IMR-90 (cell line): ENCODE data around the gene NOL4L. TPM values are rescaled to one million over a fixed set of nuclear protein-coding genes. Genes with fewer than 3 reads are reported as not detected.

Source experiments
- ATAC-seq: fragments of 200-7000 bp; cut with Tn5 transposase; 2 replicates; pipeline ENCODE4 v1.9.1; 2020; ENCODE audit warnings: low read depth, mild to moderate bottlenecking, moderate library complexity
- BruUV-seq: library from RNA; stranded (reverse); fragments of 400-500 nt; replicated peaks from 2 replicates; lab custom pipeline; 2021; lab: Mats Ljungman, UMichigan
- CTCF ChIA-PET: fragments of 300-600 bp; formaldehyde crosslinking; extraction: SDS; loops from one replicate; lab custom pipeline; 2021; ENCODE audit warnings: antibody characterized with exemption; lab: Yijun Ruan, JAX
- POLR2A ChIA-PET: fragments of 300-600 bp; sonication (Branson Sonifier 250); formaldehyde crosslinking; loops from one replicate; lab custom pipeline; 2022; ENCODE audit warnings: antibody characterized with exemption; ENCODE audit not compliant: unreplicated experiment; lab: Charles Lee
- DNase-seq: peaks from one replicate; pipeline ENCODE4 v3.0.0; 2013
- H2AFZ ChIP-seq: replicated peaks from 2 replicates; pipeline ENCODE3; 2013; ENCODE audit warnings: low read length, mild to moderate bottlenecking; ENCODE audit not compliant: poor library complexity
- H2AK5ac ChIP-seq: 2 replicates; pipeline ENCODE4 v1.6.1; 2013; ENCODE audit warnings: low read depth, low read length, inconsistent platforms
- H2AK9ac ChIP-seq: replicated peaks from 2 replicates; pipeline ENCODE3; 2013; ENCODE audit warnings: mild to moderate bottlenecking, low read depth, low read length, moderate library complexity; ENCODE audit not compliant: poor library complexity
- H2BK120ac ChIP-seq: 2 replicates; pipeline ENCODE4 v1.6.1; 2013; ENCODE audit warnings: low read depth, low read length, inconsistent platforms
- H2BK15ac ChIP-seq: 3 replicates; pipeline ENCODE4 v1.6.1; 2013; ENCODE audit warnings: low read depth, low read length, inconsistent platforms
- H2BK20ac ChIP-seq: 2 replicates; pipeline ENCODE4 v1.6.1; 2013; ENCODE audit warnings: low read depth, mild to moderate bottlenecking, inconsistent platforms, low read length, moderate library complexity
- H2BK5ac ChIP-seq: 2 replicates; pipeline ENCODE4 v1.6.1; 2013; ENCODE audit warnings: mild to moderate bottlenecking, low read depth, low read length, inconsistent platforms; ENCODE audit not compliant: poor library complexity, severe bottlenecking
- H3K14ac ChIP-seq: replicated peaks from 2 replicates; pipeline ENCODE4 v1.6.1; 2013; ENCODE audit warnings: low read depth, low read length, inconsistent platforms
- H3K18ac ChIP-seq: 2 replicates; pipeline ENCODE4 v1.6.1; 2013; ENCODE audit warnings: low read depth, low read length, control low read depth
- H3K23ac ChIP-seq: 2 replicates; pipeline ENCODE4 v1.6.1; 2013; ENCODE audit warnings: low read depth, low read length, inconsistent platforms
- H3K27ac ChIP-seq: 2 replicates; pipeline ENCODE4 v1.5.1; 2013; ENCODE audit warnings: mild to moderate bottlenecking, control low read depth, low read length; ENCODE audit not compliant: insufficient read depth
- H3K27me3 ChIP-seq: 2 replicates; pipeline ENCODE4 v1.6.1; 2013; ENCODE audit warnings: low read length; ENCODE audit not compliant: control insufficient read depth, insufficient read depth
- H3K36me3 ChIP-seq: 2 replicates; pipeline ENCODE4 v1.6.1; 2013; ENCODE audit warnings: low read length, mixed read lengths; ENCODE audit not compliant: control insufficient read depth, insufficient read depth
- H3K4ac ChIP-seq: 2 replicates; pipeline ENCODE4 v1.6.1; 2013; ENCODE audit warnings: low read depth, low read length, inconsistent platforms
- H3K4me1 ChIP-seq: 2 replicates; pipeline ENCODE4 v1.6.1; 2013; ENCODE audit warnings: low read length, mixed read lengths; ENCODE audit not compliant: control insufficient read depth, insufficient read depth
- H3K4me2 ChIP-seq: 2 replicates; pipeline ENCODE4 v1.6.1; 2013; ENCODE audit warnings: low read depth, mild to moderate bottlenecking, control low read depth, low read length, moderate library complexity
- H3K4me3 ChIP-seq: 2 replicates; pipeline ENCODE4 v1.5.1; 2013; ENCODE audit warnings: low read depth, mild to moderate bottlenecking, control low read depth, low read length, moderate library complexity; ENCODE audit not compliant: insufficient read depth
- H3K56ac ChIP-seq: 2 replicates; pipeline ENCODE4 v1.6.1; 2013; ENCODE audit warnings: low read length, inconsistent platforms; ENCODE audit not compliant: insufficient read depth; ENCODE audit errors: extremely low read depth
- H3K79me1 ChIP-seq, 2 experiments: 2 replicates each; pipeline ENCODE4 v1.6.1; 2013; ENCODE audit warnings: low read length in 2 of 2, inconsistent platforms in 1 of 2, low read depth in 1 of 2
- H3K9ac ChIP-seq: 2 replicates; pipeline ENCODE4 v1.6.1; 2013; ENCODE audit warnings: low read depth, low read length, control low read depth
- H3K9me1 ChIP-seq: 2 replicates; pipeline ENCODE4 v1.6.1; 2013; ENCODE audit warnings: low read length, inconsistent platforms; ENCODE audit not compliant: insufficient read depth
- H3K9me3 ChIP-seq: 2 replicates; pipeline ENCODE4 v1.6.1; 2013; ENCODE audit warnings: low read length; ENCODE audit not compliant: control insufficient read depth, insufficient read depth
- H4K20me1 ChIP-seq: 2 replicates; pipeline ENCODE4 v1.6.1; 2013; ENCODE audit warnings: low read length, inconsistent platforms; ENCODE audit not compliant: insufficient read depth
- H4K5ac ChIP-seq: 2 replicates; pipeline ENCODE4 v1.6.1; 2013; ENCODE audit warnings: mild to moderate bottlenecking, low read depth, low read length, control low read depth
- H4K8ac ChIP-seq, 2 experiments: 2 replicates each; pipeline ENCODE4 v1.6.1; 2013; ENCODE audit warnings: low read depth in 2 of 2, low read length in 2 of 2, control low read depth in 1 of 2, inconsistent platforms in 1 of 2
- H4K91ac ChIP-seq: 2 replicates; pipeline ENCODE4 v1.6.1; 2013; ENCODE audit warnings: low read depth, low read length, inconsistent platforms; ENCODE audit not compliant: insufficient read depth
- BHLHE40 ChIP-seq: fragments of 150-350 bp; IDR thresholded peaks from 2 replicates; pipeline ENCODE4 v1.6.1; 2016; ENCODE audit warnings: mild to moderate bottlenecking, low read depth, low read length
- ELK1 ChIP-seq: fragments of 150-350 bp; IDR thresholded peaks from 2 replicates; pipeline ENCODE4 v1.6.1; 2016; ENCODE audit warnings: low read depth, mild to moderate bottlenecking, low read length, moderate library complexity, borderline replicate concordance
- FOS ChIP-seq: fragments of 150-350 bp; IDR thresholded peaks from 2 replicates; pipeline ENCODE4 v1.6.1; 2016; ENCODE audit warnings: low read depth, low read length
- MAFK ChIP-seq: IDR thresholded peaks from 2 replicates; pipeline ENCODE4 v1.6.1; 2012; ENCODE audit warnings: low read depth, low read length, improper control_type of control experiment
- MXI1 ChIP-seq: IDR thresholded peaks from 2 replicates; pipeline ENCODE4 v1.6.1; 2012; ENCODE audit warnings: low read depth, mild to moderate bottlenecking, low read length, moderate library complexity, borderline replicate concordance
- NFE2L2 ChIP-seq: fragments of 150-350 bp; IDR thresholded peaks from 2 replicates; pipeline ENCODE4 v1.6.1; 2016; ENCODE audit warnings: low read depth, mild to moderate bottlenecking, low read length
- RFX5 ChIP-seq: IDR thresholded peaks from 2 replicates; pipeline ENCODE4 v1.8.0; 2012; ENCODE audit warnings: low read depth, mild to moderate bottlenecking, low read length, moderate library complexity
- WGBS, 2 experiments: methylation state at CpG; one replicate each; pipeline versions ENCODE4 v1.1.5 to v1.1.7; 2013; ENCODE audit warnings: missing lambda C conversion rate in 2 of 2; ENCODE audit not compliant: insufficient read length in 1 of 2; ENCODE audit errors: extremely low coverage in 2 of 2; 5-methylcytosine and 5-hydroxymethylcytosine counted together
- dilution Hi-C: fragments of 300-500 bp; cut with HindIII; formaldehyde crosslinking; loops from one replicate; pipeline ENCODE4 v1.14.3; 2018; ENCODE audit warnings: low sequenced_read_pairs; ENCODE audit not compliant: unreplicated experiment
- in situ Hi-C: fragments of 300-500 bp; cut with MboI; formaldehyde crosslinking; loops from 3 replicates; pipeline ENCODE4 v1.14.3; 2019; ENCODE audit warnings: low sequenced_read_pairs, inconsistent platforms, mixed read lengths
- intact Hi-C: fragments of 100-400 bp; cut with micrococcal nuclease; formaldehyde crosslinking; loops from 2 replicates; pipeline ENCODE4 v1.10.0; 2022
- polyA plus RNA-seq, 3 experiments: library from polyadenylated mRNA; depleted of rRNA; stranded (reverse); fragments of >200 nt; gene quantifications; 2 replicates each; pipeline ENCODE4 v1.2.3, GENCODE V29; 2012; ENCODE audit warnings: low replicate concordance in 1 of 3
- total RNA-seq: library from RNA; depleted of rRNA; stranded (reverse); fragments of >200 nt; gene quantifications from 2 replicates; pipeline ENCODE4 v1.2.3, GENCODE V29; 2012
- TF ChIP-seq, protein P1 (sequence below): conservative IDR thresholded peaks from 2 replicates; pipeline ENCODE4 v1.5.1; 2012; ENCODE audit warnings: mild to moderate bottlenecking, low read depth, low read length, improper control_type of control experiment

NOL4L gene
- total and polyA plus RNA-seq, 2 of the 4 experiments (the other 2 are of a cell fraction), result 4.7 to 13.3 TPM

- TF ChIP-seq NFE2L2, result no peak
- TF ChIP-seq FOS, result no peak
- no peak for TF ChIP-seq MAFK
- TF ChIP-seq MXI1, result no peak
- no peak for TF ChIP-seq BHLHE40
- TF ChIP-seq, protein P1, sequence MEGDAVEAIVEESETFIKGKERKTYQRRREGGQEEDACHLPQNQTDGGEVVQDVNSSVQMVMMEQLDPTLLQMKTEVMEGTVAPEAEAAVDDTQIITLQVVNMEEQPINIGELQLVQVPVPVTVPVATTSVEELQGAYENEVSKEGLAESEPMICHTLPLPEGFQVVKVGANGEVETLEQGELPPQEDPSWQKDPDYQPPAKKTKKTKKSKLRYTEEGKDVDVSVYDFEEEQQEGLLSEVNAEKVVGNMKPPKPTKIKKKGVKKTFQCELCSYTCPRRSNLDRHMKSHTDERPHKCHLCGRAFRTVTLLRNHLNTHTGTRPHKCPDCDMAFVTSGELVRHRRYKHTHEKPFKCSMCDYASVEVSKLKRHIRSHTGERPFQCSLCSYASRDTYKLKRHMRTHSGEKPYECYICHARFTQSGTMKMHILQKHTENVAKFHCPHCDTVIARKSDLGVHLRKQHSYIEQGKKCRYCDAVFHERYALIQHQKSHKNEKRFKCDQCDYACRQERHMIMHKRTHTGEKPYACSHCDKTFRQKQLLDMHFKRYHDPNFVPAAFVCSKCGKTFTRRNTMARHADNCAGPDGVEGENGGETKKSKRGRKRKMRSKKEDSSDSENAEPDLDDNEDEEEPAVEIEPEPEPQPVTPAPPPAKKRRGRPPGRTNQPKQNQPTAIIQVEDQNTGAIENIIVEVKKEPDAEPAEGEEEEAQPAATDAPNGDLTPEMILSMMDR, result no peak
- TF ChIP-seq RFX5, result no peak
- TF ChIP-seq ELK1, result no peak
- Histone ChIP-seq H3K4me1 (no peaks in the 10 kb centered on the region), H3K4me2 (no peak overlapping the region), H3K14ac (no peak overlapping the region), H3K9me3 (no peaks in the 10 kb centered on the region), H2BK20ac (no peak overlapping the region), H4K8ac (no peak overlapping the region), H2AFZ (no peak overlapping the region), H3K56ac (no peak overlapping the region), H2BK15ac (no peak overlapping the region), H3K79me1 (peaks cover 44 to 67% of the 10 kb centered on the region in 2 experiments), H4K5ac (no peak overlapping the region), H2BK120ac (no peak overlapping the region), H2AK5ac (no peak overlapping the region), H3K9ac (no peak overlapping the region), H4K20me1 (peaks cover 47% of the 10 kb centered on the region), H3K27ac (no peak overlapping the region), H3K36me3 (peaks cover 62% of the 10 kb centered on the region), H3K18ac (no peak overlapping the region), H3K4ac (no peak overlapping the region), H2BK5ac (no peak overlapping the region), H3K4me3 (no peak overlapping the region), H4K91ac (no peak overlapping the region), H3K27me3 (no peaks in the 10 kb centered on the region), H3K9me1 (peaks cover 26% of the 10 kb centered on the region), H2AK9ac (no peak overlapping the region), H3K23ac (no peak overlapping the region)
- no TSS peak for BruUV-seq
- intact Hi-C loops (no loop called here), dilution Hi-C loops (no loop called here), in situ Hi-C loops (no loop called here)
- ATAC-seq, result no peak
- CTCF ChIA-PET, result no interaction called here
- no peak for DNase-seq
- WGBS, 2 experiments, result no CpG with 5 or more reads among the region's 12 CpGs
- POLR2A ChIA-PET, result no interaction called here
These were observed 153.7 kb downstream of the NOL4L start for GRCh38 chr20:32431457-32431856.
